Astrocyte of the spinal cord (primary cell): Measurements from ENCODE around the gene SPOP.

Experiments used
- DNase-seq: peaks from one replicate; pipeline ENCODE4 v3.0.0; 2011; ENCODE audit warnings: low read depth, low spot score
- H3K4me3 ChIP-seq: 2 replicates; pipeline ENCODE4 v1.5.1; 2011; ENCODE audit warnings: low read depth, mild to moderate bottlenecking, low read length, moderate library complexity
- in situ Hi-C: cut with HindIII; loops from 2 replicates; pipeline ENCODE4 v1.10.0; 2017; ENCODE audit warnings: low sequenced_read_pairs
- TF ChIP-seq, protein P1 (sequence below): IDR thresholded peaks from 2 replicates; pipeline ENCODE4 v1.5.1; 2012; ENCODE audit warnings: low read depth, mild to moderate bottlenecking, low read length, inconsistent platforms

Gene SPOP

DNA sequence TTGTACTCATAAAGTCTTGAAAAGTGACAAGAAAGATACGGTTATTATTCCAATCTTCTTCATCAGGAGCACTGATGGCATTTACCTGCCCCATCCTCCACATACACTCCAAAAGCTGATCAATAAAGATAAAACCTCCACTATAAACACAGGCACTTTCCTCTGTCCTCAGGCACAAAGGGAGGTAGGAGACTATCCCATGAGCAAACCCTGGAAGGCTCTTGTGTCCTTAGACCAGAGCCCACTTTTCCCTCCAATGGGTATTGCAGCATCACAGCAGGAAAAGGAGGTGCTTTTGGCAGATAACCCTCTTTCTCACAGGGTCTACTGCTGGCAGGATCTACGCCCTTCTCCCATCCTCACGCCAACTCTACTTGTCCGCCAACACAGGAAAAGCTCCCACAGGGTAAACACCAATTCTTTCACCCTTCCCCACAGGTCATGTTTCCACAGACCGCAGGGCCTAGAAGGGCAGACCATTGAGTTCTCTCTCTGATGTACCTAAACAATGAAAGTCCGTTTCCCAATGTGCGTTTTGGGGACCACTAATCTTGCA is 73.5 kb downstream of the SPOP start:
- in situ Hi-C loops = no loop called here
- TF ChIP-seq, protein P1, sequence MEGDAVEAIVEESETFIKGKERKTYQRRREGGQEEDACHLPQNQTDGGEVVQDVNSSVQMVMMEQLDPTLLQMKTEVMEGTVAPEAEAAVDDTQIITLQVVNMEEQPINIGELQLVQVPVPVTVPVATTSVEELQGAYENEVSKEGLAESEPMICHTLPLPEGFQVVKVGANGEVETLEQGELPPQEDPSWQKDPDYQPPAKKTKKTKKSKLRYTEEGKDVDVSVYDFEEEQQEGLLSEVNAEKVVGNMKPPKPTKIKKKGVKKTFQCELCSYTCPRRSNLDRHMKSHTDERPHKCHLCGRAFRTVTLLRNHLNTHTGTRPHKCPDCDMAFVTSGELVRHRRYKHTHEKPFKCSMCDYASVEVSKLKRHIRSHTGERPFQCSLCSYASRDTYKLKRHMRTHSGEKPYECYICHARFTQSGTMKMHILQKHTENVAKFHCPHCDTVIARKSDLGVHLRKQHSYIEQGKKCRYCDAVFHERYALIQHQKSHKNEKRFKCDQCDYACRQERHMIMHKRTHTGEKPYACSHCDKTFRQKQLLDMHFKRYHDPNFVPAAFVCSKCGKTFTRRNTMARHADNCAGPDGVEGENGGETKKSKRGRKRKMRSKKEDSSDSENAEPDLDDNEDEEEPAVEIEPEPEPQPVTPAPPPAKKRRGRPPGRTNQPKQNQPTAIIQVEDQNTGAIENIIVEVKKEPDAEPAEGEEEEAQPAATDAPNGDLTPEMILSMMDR = no peak
- no peak overlapping the region for H3K4me3 ChIP-seq
- DNase-seq = no peak

DNA sequence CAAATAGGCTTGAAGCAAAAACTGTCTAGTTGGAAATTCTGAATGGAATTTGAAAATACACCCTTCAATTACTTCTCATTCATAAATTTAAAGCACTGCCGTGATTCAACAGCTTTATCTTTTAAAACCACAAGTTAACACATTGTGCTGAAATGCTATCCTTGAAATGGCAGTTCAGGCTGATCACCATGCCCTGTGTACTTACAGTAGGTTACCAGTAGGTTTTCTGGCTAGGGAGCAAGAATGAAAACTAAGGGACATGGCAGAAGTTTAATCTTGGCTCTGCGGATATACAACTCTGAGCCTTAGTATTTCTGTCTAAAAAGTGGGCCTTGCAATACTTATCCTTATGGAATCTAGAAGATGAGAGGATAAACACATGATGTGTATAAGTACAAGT is 74.2 kb downstream of the SPOP start:
- in situ Hi-C loops = no loop called here
- TF ChIP-seq, protein P1 = peak; percentile 11
- no peak overlapping the region for H3K4me3 ChIP-seq
- no peak for DNase-seq

DNA sequence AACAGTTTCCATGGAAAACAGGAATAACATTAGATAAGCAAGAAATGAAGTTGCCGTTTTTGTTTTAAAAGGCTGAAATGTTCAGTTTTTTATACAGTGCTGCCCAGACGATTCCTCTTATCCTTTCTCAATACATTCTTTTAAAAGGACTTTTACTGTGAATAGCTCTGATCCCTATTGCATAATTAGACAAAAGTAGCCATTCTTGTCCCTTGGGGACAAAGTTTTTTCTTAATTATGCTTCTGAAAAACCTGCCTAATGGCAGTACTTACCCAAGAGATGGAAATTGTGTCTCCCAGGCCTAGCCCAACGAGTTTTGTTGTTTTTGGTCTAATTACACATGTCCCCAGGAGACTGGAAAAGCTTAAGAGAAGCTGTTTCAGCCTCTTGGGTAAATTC is 74.7 kb downstream of the SPOP start:
- H3K4me3 ChIP-seq = no peak overlapping the region
- in situ Hi-C loops = no loop called here
- no peak for DNase-seq
- TF ChIP-seq, protein P1 = no peak

DNA sequence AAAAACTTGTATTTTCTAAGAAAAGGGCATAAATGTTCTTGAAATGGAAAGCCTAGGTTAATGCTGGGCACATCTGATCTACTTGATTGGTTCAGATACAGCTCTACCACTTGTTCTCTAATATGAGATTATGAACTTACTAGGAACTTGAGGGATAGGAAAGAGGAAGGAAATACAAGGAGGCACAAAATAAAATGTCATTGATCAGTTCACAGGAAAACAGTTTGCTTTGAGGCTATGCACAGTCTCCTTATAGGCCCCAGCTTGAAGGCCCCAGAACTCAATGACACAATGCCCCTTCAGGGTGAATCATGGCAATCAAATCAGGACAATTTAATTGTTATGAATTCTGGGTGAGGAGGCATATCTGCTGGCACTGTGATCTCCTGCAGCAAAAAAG is 75.1 kb downstream of the SPOP start:
- TF ChIP-seq, protein P1 = no peak

DNA sequence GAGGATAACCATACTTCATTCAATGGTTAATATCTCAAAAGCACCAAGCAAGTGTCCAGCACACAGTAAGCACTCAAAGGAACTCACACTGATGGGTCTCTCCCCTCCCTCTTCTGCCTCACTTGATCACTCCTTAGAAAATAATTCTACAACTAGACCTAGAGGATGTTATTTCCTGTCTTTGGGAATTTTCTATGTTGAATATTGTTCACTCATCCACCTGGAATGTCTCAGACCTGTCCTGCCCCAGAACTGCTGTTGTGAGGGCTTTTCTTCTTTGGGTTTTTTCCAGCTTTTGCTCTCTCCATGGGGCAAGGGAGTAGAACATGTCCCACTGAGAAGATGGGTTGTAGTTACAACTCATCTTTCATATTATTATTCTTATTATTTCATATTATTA is 76.9 kb downstream of the SPOP start:
- no peak overlapping the region for H3K4me3 ChIP-seq
- in situ Hi-C loops = no loop called here
- DNase-seq = no peak
- TF ChIP-seq, protein P1 = no peak

More for the DNA sequence above, 75.1 kb downstream of the SPOP start:
- no peak for DNase-seq
- H3K4me3 ChIP-seq = no peak overlapping the region
- in situ Hi-C loops = no loop called here

DNA sequence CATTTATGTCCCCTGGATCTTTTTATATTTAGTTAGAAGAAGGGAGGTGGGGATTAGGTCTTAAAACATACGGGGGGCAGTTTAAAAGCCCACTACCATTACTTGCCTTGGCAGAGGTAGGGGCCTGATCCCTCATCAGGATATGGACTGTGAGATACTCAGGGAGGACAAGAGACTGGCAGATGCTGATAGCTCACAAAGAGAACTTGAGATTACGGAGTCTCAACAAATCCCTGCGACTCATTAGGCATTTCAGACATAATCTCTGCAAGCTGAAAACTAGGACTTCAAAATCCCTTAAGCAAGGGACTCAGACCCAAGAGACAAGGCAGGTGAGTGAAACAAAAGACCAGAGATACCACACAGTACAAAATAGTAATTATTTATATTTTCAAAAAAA is 79.0 kb downstream of the SPOP start:
- H3K4me3 ChIP-seq = no peak overlapping the region
- DNase-seq = no peak
- in situ Hi-C loops = no loop called here
- TF ChIP-seq, protein P1 = no peak
